ENCODE results near the gene CCDC80.
A peak's percentile ranks its signal among the peaks of the same experiment; 100 is the strongest.

Gene CCDC80

DNA sequence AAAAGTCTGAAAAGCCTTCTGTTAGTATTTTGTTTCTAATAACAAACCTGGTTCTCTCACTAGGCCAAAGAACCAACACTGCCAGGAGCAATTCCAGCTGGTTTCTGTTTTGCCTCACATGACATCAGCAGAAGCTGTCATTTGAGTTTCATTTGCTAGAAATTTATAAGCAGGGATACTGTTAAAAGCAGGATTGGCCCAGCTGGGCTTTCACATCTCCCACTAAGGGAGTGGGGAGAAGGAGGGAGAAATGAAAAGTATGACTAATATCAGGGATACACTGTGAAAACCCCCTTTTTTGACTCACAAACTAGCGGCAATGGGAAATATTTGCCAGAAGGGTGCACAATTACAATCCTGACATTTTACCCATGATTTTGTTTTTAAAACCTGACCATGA, 5.3 kb downstream of the CCDC80 start:
- peak overlapping the region; percentile 97 for H3K27ac ChIP-seq (ENCODE audit: low read depth, low read length)
- H3K9ac ChIP-seq (ENCODE audit: low read length in 5 of 5) = peak overlapping the region in 4 of 5 donors; percentile 12 to 86 (median 66)
- H3K4me1 ChIP-seq (ENCODE audit: control insufficient read depth in 5 of 5, insufficient read depth in 5 of 5, low read length in 5 of 5) = peaks cover 15 to 92% (median 78%) of the 10 kb centered on the region in 5 donors
- H3K27me3 ChIP-seq (ENCODE audit: control insufficient read depth in 5 of 5, insufficient read depth in 4 of 5, low read length in 5 of 5) = no peaks in the 10 kb centered on the region
- H3K4me3 ChIP-seq (ENCODE audit: low read depth in 1 of 5, low read length in 5 of 5) = peak overlapping the region; percentile 68 to 92 (median 82)
- no peaks in the 10 kb centered on the region for H3K9me3 ChIP-seq (ENCODE audit: control insufficient read depth in 5 of 5, low read length in 5 of 5)
- peaks cover 0 to 3% (median 0%) of the 10 kb centered on the region in 5 donors for H3K36me3 ChIP-seq (ENCODE audit: control insufficient read depth in 5 of 5, insufficient read depth in 5 of 5, low read length in 5 of 5)

GRCh38 chr3:112634786-112635541, 6.0 kb downstream of the CCDC80 start:
- Histone ChIP-seq H3K4me3 (ENCODE audit: low read depth in 1 of 5, low read length in 5 of 5) (peak overlapping the region; percentile 58 to 92 (median 68)), H3K4me1 (ENCODE audit: control insufficient read depth in 5 of 5, insufficient read depth in 5 of 5, low read length in 5 of 5) (peaks cover 8 to 92% (median 77%) of the 10 kb centered on the region in 5 donors), H3K9me3 (ENCODE audit: control insufficient read depth in 5 of 5, low read length in 5 of 5) (no peaks in the 10 kb centered on the region), H3K27me3 (ENCODE audit: control insufficient read depth in 5 of 5, insufficient read depth in 4 of 5, low read length in 5 of 5) (no peaks in the 10 kb centered on the region), H3K36me3 (ENCODE audit: control insufficient read depth in 5 of 5, insufficient read depth in 5 of 5, low read length in 5 of 5) (peaks cover 0 to 3% (median 0%) of the 10 kb centered on the region in 5 donors), H3K9ac (ENCODE audit: low read length in 5 of 5) (peak overlapping the region in 3 of 5 donors; percentile 57 to 77 (median 63)), H3K27ac (ENCODE audit: low read depth, low read length) (peak overlapping the region; percentile 97)

DNA sequence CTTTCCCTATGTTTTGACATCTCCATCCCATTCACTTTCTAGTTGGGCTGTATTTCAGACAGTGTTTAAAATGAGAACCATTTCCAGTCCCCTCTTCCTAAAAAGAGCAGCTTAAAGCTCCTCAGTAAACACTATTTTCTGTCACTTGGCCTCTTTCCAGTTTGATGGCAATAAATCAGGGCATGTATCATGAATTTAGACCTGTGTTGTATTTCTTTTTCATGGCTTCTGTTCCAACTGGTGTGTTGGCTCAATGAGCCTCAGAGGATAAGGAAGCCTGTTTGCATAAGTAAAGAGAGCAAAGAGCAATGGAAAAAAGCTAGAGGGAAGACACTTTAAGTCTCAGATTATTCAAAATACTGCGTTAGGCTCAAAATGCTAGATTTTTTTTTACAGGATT, 7.2 kb downstream of the CCDC80 start:
- H3K36me3 ChIP-seq (ENCODE audit: control insufficient read depth in 5 of 5, insufficient read depth in 5 of 5, low read length in 5 of 5) = peaks cover 0 to 4% (median 0%) of the 10 kb centered on the region in 5 donors
- H3K9me3 ChIP-seq (ENCODE audit: control insufficient read depth in 5 of 5, low read length in 5 of 5) = no peaks in the 10 kb centered on the region
- peak overlapping the region in 4 of 5 donors; percentile 4 to 28 (median 14) for H3K9ac ChIP-seq (ENCODE audit: low read length in 5 of 5)
- H3K4me3 ChIP-seq (ENCODE audit: low read depth in 1 of 5, low read length in 5 of 5) = peak overlapping the region; percentile 8 to 92 (median 58)
- H3K4me1 ChIP-seq (ENCODE audit: control insufficient read depth in 5 of 5, insufficient read depth in 5 of 5, low read length in 5 of 5) = peaks cover 9 to 92% (median 74%) of the 10 kb centered on the region in 5 donors
- peak overlapping the region; percentile 97 for H3K27ac ChIP-seq (ENCODE audit: low read depth, low read length)
- no peaks in the 10 kb centered on the region for H3K27me3 ChIP-seq (ENCODE audit: control insufficient read depth in 5 of 5, insufficient read depth in 4 of 5, low read length in 5 of 5)

GRCh38 chr3:112633191-112633590, 7.8 kb downstream of the CCDC80 start:
- peaks cover 10 to 92% (median 75%) of the 10 kb centered on the region in 5 donors for H3K4me1 ChIP-seq (ENCODE audit: control insufficient read depth in 5 of 5, insufficient read depth in 5 of 5, low read length in 5 of 5)
- H3K27me3 ChIP-seq (ENCODE audit: control insufficient read depth in 5 of 5, insufficient read depth in 4 of 5, low read length in 5 of 5) = no peaks in the 10 kb centered on the region
- H3K4me3 ChIP-seq (ENCODE audit: low read depth in 1 of 5, low read length in 5 of 5) = peak overlapping the region in 4 of 5 donors; percentile 8 to 92 (median 44)
- peaks cover 0 to 4% (median 2%) of the 10 kb centered on the region in 5 donors for H3K36me3 ChIP-seq (ENCODE audit: control insufficient read depth in 5 of 5, insufficient read depth in 5 of 5, low read length in 5 of 5)
- peak overlapping the region in 2 of 5 donors; percentile 3 to 23 for H3K9ac ChIP-seq (ENCODE audit: low read length in 5 of 5)
- peak overlapping the region; percentile 97 for H3K27ac ChIP-seq (ENCODE audit: low read depth, low read length)
- no peaks in the 10 kb centered on the region for H3K9me3 ChIP-seq (ENCODE audit: control insufficient read depth in 5 of 5, low read length in 5 of 5)

- Histone ChIP-seq H3K4me3 (ENCODE audit: low read depth in 1 of 5, low read length in 5 of 5) (peak overlapping the region; percentile 8 to 92 (median 45)), H3K4me1 (ENCODE audit: control insufficient read depth in 5 of 5, insufficient read depth in 5 of 5, low read length in 5 of 5) (peaks cover 13 to 92% (median 77%) of the 10 kb centered on the region in 5 donors), H3K36me3 (ENCODE audit: control insufficient read depth in 5 of 5, insufficient read depth in 5 of 5, low read length in 5 of 5) (peaks cover 0 to 4% (median 4%) of the 10 kb centered on the region in 5 donors), H3K27me3 (ENCODE audit: control insufficient read depth in 5 of 5, insufficient read depth in 4 of 5, low read length in 5 of 5) (no peaks in the 10 kb centered on the region), H3K9ac (ENCODE audit: low read length in 5 of 5) (peak overlapping the region in 3 of 5 donors; percentile 8 to 44 (median 10)), H3K9me3 (ENCODE audit: control insufficient read depth in 5 of 5, low read length in 5 of 5) (no peaks in the 10 kb centered on the region), H3K27ac (ENCODE audit: low read depth, low read length) (no peak overlapping the region)
These were observed 8.3 kb downstream of the CCDC80 start for GRCh38 chr3:112632596-112632995.

GRCh38 chr3:112631257-112631656, 9.7 kb downstream of the CCDC80 start:
- H3K9me3 ChIP-seq (ENCODE audit: control insufficient read depth in 5 of 5, low read length in 5 of 5) = no peaks in the 10 kb centered on the region
- peaks cover 0 to 4% (median 4%) of the 10 kb centered on the region in 5 donors for H3K36me3 ChIP-seq (ENCODE audit: control insufficient read depth in 5 of 5, insufficient read depth in 5 of 5, low read length in 5 of 5)
- H3K27me3 ChIP-seq (ENCODE audit: control insufficient read depth in 5 of 5, insufficient read depth in 4 of 5, low read length in 5 of 5) = no peaks in the 10 kb centered on the region
- H3K4me3 ChIP-seq (ENCODE audit: low read depth in 1 of 5, low read length in 5 of 5) = peak overlapping the region in 1 of 5 donors; percentile 38
- no peak overlapping the region for H3K9ac ChIP-seq (ENCODE audit: low read length in 5 of 5)
- peaks cover 17 to 88% (median 75%) of the 10 kb centered on the region in 5 donors for H3K4me1 ChIP-seq (ENCODE audit: control insufficient read depth in 5 of 5, insufficient read depth in 5 of 5, low read length in 5 of 5)
- peak overlapping the region; percentile 24 for H3K27ac ChIP-seq (ENCODE audit: low read depth, low read length)

DNA sequence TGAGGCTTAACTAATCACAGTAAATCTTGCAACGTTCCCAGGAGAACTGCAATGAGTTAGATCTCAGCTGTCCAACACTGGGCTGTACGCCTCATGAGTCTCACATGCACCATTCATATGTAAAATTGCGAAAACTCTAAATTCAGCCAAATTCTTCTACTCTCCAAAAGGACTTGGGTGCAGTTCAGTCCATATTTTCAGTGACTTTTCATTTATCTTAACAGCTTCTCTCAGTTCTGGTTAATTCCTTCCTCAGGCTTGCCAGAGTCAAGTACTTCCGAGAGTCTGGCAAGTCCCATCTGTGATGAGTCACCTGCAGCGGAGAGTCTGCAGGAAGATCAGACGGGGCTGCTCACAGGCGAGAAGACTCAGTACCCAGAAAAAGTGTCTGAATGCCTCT, 11.5 kb downstream of the CCDC80 start:
- H3K27ac ChIP-seq (ENCODE audit: low read depth, low read length) = peak overlapping the region; percentile 78
- H3K4me1 ChIP-seq (ENCODE audit: control insufficient read depth in 5 of 5, insufficient read depth in 5 of 5, low read length in 5 of 5) = peaks cover 13 to 71% (median 65%) of the 10 kb centered on the region in 5 donors

GRCh38 chr3:112627919-112628466, 12.9 kb downstream of the CCDC80 start:
- Histone ChIP-seq H3K4me1 (ENCODE audit: control insufficient read depth in 5 of 5, insufficient read depth in 5 of 5, low read length in 5 of 5) (peaks cover 13 to 68% (median 56%) of the 10 kb centered on the region in 5 donors), H3K9me3 (ENCODE audit: control insufficient read depth in 5 of 5, low read length in 5 of 5) (no peaks in the 10 kb centered on the region), H3K9ac (ENCODE audit: low read length in 5 of 5) (peak overlapping the region in 3 of 5 donors; percentile 9 to 69 (median 31)), H3K36me3 (ENCODE audit: control insufficient read depth in 5 of 5, insufficient read depth in 5 of 5, low read length in 5 of 5) (peaks cover 0 to 12% (median 4%) of the 10 kb centered on the region in 5 donors), H3K27ac (ENCODE audit: low read depth, low read length) (peak overlapping the region; percentile 78), H3K27me3 (ENCODE audit: control insufficient read depth in 5 of 5, insufficient read depth in 4 of 5, low read length in 5 of 5) (no peaks in the 10 kb centered on the region), H3K4me3 (ENCODE audit: low read depth in 1 of 5, low read length in 5 of 5) (no peak overlapping the region)

More for the DNA sequence above, 11.5 kb downstream of the CCDC80 start:
- Histone ChIP-seq H3K27me3 (ENCODE audit: control insufficient read depth in 5 of 5, insufficient read depth in 4 of 5, low read length in 5 of 5) (no peaks in the 10 kb centered on the region), H3K9ac (ENCODE audit: low read length in 5 of 5) (no peak overlapping the region), H3K4me3 (ENCODE audit: low read depth in 1 of 5, low read length in 5 of 5) (no peak overlapping the region), H3K36me3 (ENCODE audit: control insufficient read depth in 5 of 5, insufficient read depth in 5 of 5, low read length in 5 of 5) (peaks cover 0 to 10% (median 4%) of the 10 kb centered on the region in 5 donors), H3K9me3 (ENCODE audit: control insufficient read depth in 5 of 5, low read length in 5 of 5) (no peaks in the 10 kb centered on the region)

- peaks cover 13 to 65% (median 51%) of the 10 kb centered on the region in 5 donors for H3K4me1 ChIP-seq (ENCODE audit: control insufficient read depth in 5 of 5, insufficient read depth in 5 of 5, low read length in 5 of 5)
- peaks cover 0 to 14% (median 4%) of the 10 kb centered on the region in 5 donors for H3K36me3 ChIP-seq (ENCODE audit: control insufficient read depth in 5 of 5, insufficient read depth in 5 of 5, low read length in 5 of 5)
- H3K9me3 ChIP-seq (ENCODE audit: control insufficient read depth in 5 of 5, low read length in 5 of 5) = no peaks in the 10 kb centered on the region
- peak overlapping the region; percentile 78 for H3K27ac ChIP-seq (ENCODE audit: low read depth, low read length)
- no peak overlapping the region for H3K4me3 ChIP-seq (ENCODE audit: low read depth in 1 of 5, low read length in 5 of 5)
- H3K9ac ChIP-seq (ENCODE audit: low read length in 5 of 5) = peak overlapping the region in 3 of 5 donors; percentile 9 to 69 (median 31)
- H3K27me3 ChIP-seq (ENCODE audit: control insufficient read depth in 5 of 5, insufficient read depth in 4 of 5, low read length in 5 of 5) = no peaks in the 10 kb centered on the region
These were observed 13.5 kb downstream of the CCDC80 start for GRCh38 chr3:112627419-112627818.

- Histone ChIP-seq H3K36me3 (ENCODE audit: control insufficient read depth in 5 of 5, insufficient read depth in 5 of 5, low read length in 5 of 5) (peaks cover 0 to 20% (median 13%) of the 10 kb centered on the region in 5 donors), H3K9ac (ENCODE audit: low read length in 5 of 5) (no peak overlapping the region), H3K9me3 (ENCODE audit: control insufficient read depth in 5 of 5, low read length in 5 of 5) (peaks cover 0 to 7% (median 0%) of the 10 kb centered on the region in 5 donors), H3K27ac (ENCODE audit: low read depth, low read length) (no peak overlapping the region), H3K4me3 (ENCODE audit: low read depth in 1 of 5, low read length in 5 of 5) (no peak overlapping the region), H3K4me1 (ENCODE audit: control insufficient read depth in 5 of 5, insufficient read depth in 5 of 5, low read length in 5 of 5) (peaks cover 8 to 34% (median 32%) of the 10 kb centered on the region in 5 donors), H3K27me3 (ENCODE audit: control insufficient read depth in 5 of 5, insufficient read depth in 4 of 5, low read length in 5 of 5) (no peaks in the 10 kb centered on the region)
These were observed 17.2 kb downstream of the CCDC80 start for GRCh38 chr3:112623717-112624116.

Data from subcutaneous abdominal adipose tissue (tissue), 5 donors.